Karpas-422 (cell line): ENCODE results near the gene RUBCNL. TPM values are rescaled to one million over a fixed set of nuclear protein-coding genes. Genes with fewer than 3 reads are reported as not detected.
A peak's percentile ranks its signal among the peaks of the same experiment; 100 is the strongest.

Experiments
- DNase-seq: peaks from one replicate; pipeline ENCODE4 v3.0.0-alpha.2; 2015
- H2AFZ ChIP-seq: fragments of 200-600 bp; sonication (generic); 2 replicates; pipeline ENCODE4 v1.6.1; 2014; ENCODE audit warnings: antibody characterized with exemption, low read length, mixed read lengths
- H3K27ac ChIP-seq: fragments of 200-600 bp; sonication (generic); 2 replicates; pipeline ENCODE4 v1.5.1; 2014; ENCODE audit warnings: mild to moderate bottlenecking, low read length, moderate library complexity
- H3K27me3 ChIP-seq: fragments of 200-600 bp; sonication (generic); 2 replicates; pipeline ENCODE4 v1.6.1; 2014; ENCODE audit warnings: low read length, mixed read lengths
- H3K36me3 ChIP-seq: fragments of 200-600 bp; sonication (generic); 2 replicates; pipeline ENCODE4 v1.6.1; 2014; ENCODE audit warnings: low read length, mixed read lengths; ENCODE audit not compliant: insufficient read depth
- H3K4me1 ChIP-seq: fragments of 200-600 bp; sonication (generic); 2 replicates; pipeline ENCODE4 v1.6.1; 2014; ENCODE audit warnings: mild to moderate bottlenecking, low read length, mixed read lengths
- H3K4me2 ChIP-seq: fragments of 200-600 bp; sonication (generic); 2 replicates; pipeline ENCODE4 v1.6.1; 2014; ENCODE audit warnings: low read length, low read depth, mild to moderate bottlenecking; ENCODE audit not compliant: poor library complexity, severe bottlenecking
- H3K4me3 ChIP-seq: fragments of 200-600 bp; sonication (generic); 2 replicates; pipeline ENCODE4 v1.5.1; 2014; ENCODE audit warnings: mild to moderate bottlenecking, antibody characterized with exemption, low read length, mixed read lengths
- H3K79me2 ChIP-seq: fragments of 200-600 bp; sonication (generic); 2 replicates; pipeline ENCODE4 v1.6.1; 2014; ENCODE audit warnings: mild to moderate bottlenecking, low read length, mixed read lengths
- H3K9ac ChIP-seq: fragments of 200-600 bp; sonication (generic); 2 replicates; pipeline ENCODE4 v1.6.0; 2014; ENCODE audit warnings: low read length
- H3K9me2 ChIP-seq: fragments of 200-600 bp; sonication (generic), shearing (Covaris generic); replicated peaks from 2 replicates; pipeline ENCODE4 v1.6.0; 2014; ENCODE audit warnings: mild to moderate bottlenecking, low read length, moderate library complexity; ENCODE audit not compliant: insufficient read depth
- H3K9me3 ChIP-seq: fragments of 300-700, 200-600 bp; sonication (generic); 2 replicates; pipeline ENCODE4 v1.6.1; 2014; ENCODE audit warnings: low read length, mixed read lengths
- H4K20me1 ChIP-seq: fragments of 200-600 bp; sonication (generic); 2 replicates; pipeline ENCODE4 v1.6.1; 2014; ENCODE audit warnings: mild to moderate bottlenecking, antibody characterized with exemption, low read length, low read depth; ENCODE audit not compliant: insufficient read depth
- total RNA-seq: library from RNA; depleted of rRNA; stranded (reverse); fragments of >200 nt; shearing (Covaris generic); gene quantifications from 2 replicates; pipeline ENCODE4 v1.2.3, GENCODE V29; 2014; ENCODE audit warnings: low replicate concordance

RUBCNL gene
- total RNA-seq, 1 experiment from 2014 or later: not detected

GRCh38 chr13:46329624-46330023 lies 57.4 kb downstream of the RUBCNL start:
- no peak overlapping the region for H3K4me3 ChIP-seq
- H3K4me1 ChIP-seq: peaks cover 4% of the 10 kb centered on the region; the same call in 1 of the 2 replicates
- DNase-seq: no peak
- H3K36me3 ChIP-seq: no peaks in the 10 kb centered on the region
- no peaks in the 10 kb centered on the region for H3K9me3 ChIP-seq
- H3K27me3 ChIP-seq: no peaks in the 10 kb centered on the region
- no peaks in the 10 kb centered on the region for H4K20me1 ChIP-seq
- no peak overlapping the region for H3K4me2 ChIP-seq
- H2AFZ ChIP-seq: no peak overlapping the region
- H3K9me2 ChIP-seq: no peaks in the 10 kb centered on the region
- H3K9ac ChIP-seq: no peak overlapping the region
- no peak overlapping the region for H3K27ac ChIP-seq
- no peaks in the 10 kb centered on the region for H3K79me2 ChIP-seq

- no peak overlapping the region for H3K4me2 ChIP-seq
- H3K27ac ChIP-seq: no peak overlapping the region
- H3K27me3 ChIP-seq: no peaks in the 10 kb centered on the region
- H4K20me1 ChIP-seq: no peaks in the 10 kb centered on the region
- H3K9me3 ChIP-seq: no peaks in the 10 kb centered on the region
- H3K4me3 ChIP-seq: no peak overlapping the region
- no peak overlapping the region for H3K9ac ChIP-seq
- H3K36me3 ChIP-seq: no peaks in the 10 kb centered on the region
- H3K79me2 ChIP-seq: no peaks in the 10 kb centered on the region
- H3K4me1 ChIP-seq: peaks cover 4% of the 10 kb centered on the region; the same call in 1 of the 2 replicates
- H2AFZ ChIP-seq: no peak overlapping the region
- H3K9me2 ChIP-seq: no peaks in the 10 kb centered on the region
- peak; percentile 42 for DNase-seq
These were observed 59.8 kb downstream of the RUBCNL start for GRCh38 chr13:46327246-46327645.

- no peak for DNase-seq
- H3K27ac ChIP-seq: no peak overlapping the region
- H3K9ac ChIP-seq: no peak overlapping the region
- no peak overlapping the region for H2AFZ ChIP-seq
- H3K36me3 ChIP-seq: no peaks in the 10 kb centered on the region
- no peak overlapping the region for H3K4me3 ChIP-seq
- no peaks in the 10 kb centered on the region for H4K20me1 ChIP-seq
- H3K27me3 ChIP-seq: no peaks in the 10 kb centered on the region
- peaks cover 4% of the 10 kb centered on the region; the same call in 1 of the 2 replicates for H3K4me1 ChIP-seq
- no peaks in the 10 kb centered on the region for H3K9me3 ChIP-seq
- H3K79me2 ChIP-seq: no peaks in the 10 kb centered on the region
- H3K9me2 ChIP-seq: no peaks in the 10 kb centered on the region
- no peak overlapping the region for H3K4me2 ChIP-seq
These were observed 62.1 kb downstream of the RUBCNL start for GRCh38 chr13:46324976-46325375.

- H3K4me2 ChIP-seq: peak overlapping the region; percentile 17
- no peaks in the 10 kb centered on the region for H3K36me3 ChIP-seq
- no peaks in the 10 kb centered on the region for H3K9me3 ChIP-seq
- H3K4me1 ChIP-seq: no peaks in the 10 kb centered on the region
- peak; percentile 83 for DNase-seq
- no peak overlapping the region for H3K9ac ChIP-seq
- H3K27ac ChIP-seq: no peak overlapping the region
- peak overlapping the region; percentile 57; the same call in 1 of the 2 replicates for H2AFZ ChIP-seq
- H3K27me3 ChIP-seq: no peaks in the 10 kb centered on the region
- H3K79me2 ChIP-seq: no peaks in the 10 kb centered on the region
- H3K9me2 ChIP-seq: no peaks in the 10 kb centered on the region
- H3K4me3 ChIP-seq: no peak overlapping the region
- no peaks in the 10 kb centered on the region for H4K20me1 ChIP-seq
These were observed 65.4 kb downstream of the RUBCNL start for GRCh38 chr13:46321494-46322225.

GRCh38 chr13:46320821-46321220 lies 66.2 kb downstream of the RUBCNL start:
- Histone ChIP-seq H3K9ac (no peak overlapping the region), H4K20me1 (no peaks in the 10 kb centered on the region), H3K9me2 (no peaks in the 10 kb centered on the region), H3K27me3 (no peaks in the 10 kb centered on the region), H3K9me3 (no peaks in the 10 kb centered on the region), H3K4me1 (no peaks in the 10 kb centered on the region), H3K79me2 (no peaks in the 10 kb centered on the region), H3K36me3 (no peaks in the 10 kb centered on the region), H3K27ac (no peak overlapping the region), H2AFZ (no peak overlapping the region), H3K4me3 (no peak overlapping the region), H3K4me2 (no peak overlapping the region)
- DNase-seq: no peak

- Histone ChIP-seq H3K27ac (no peak overlapping the region), H4K20me1 (no peaks in the 10 kb centered on the region), H3K4me1 (no peaks in the 10 kb centered on the region), H3K9me3 (no peaks in the 10 kb centered on the region), H3K27me3 (no peaks in the 10 kb centered on the region), H3K4me3 (no peak overlapping the region), H2AFZ (no peak overlapping the region), H3K4me2 (no peak overlapping the region), H3K9me2 (no peaks in the 10 kb centered on the region), H3K36me3 (no peaks in the 10 kb centered on the region), H3K79me2 (no peaks in the 10 kb centered on the region), H3K9ac (no peak overlapping the region)
- DNase-seq: no peak
These were observed 66.6 kb downstream of the RUBCNL start for GRCh38 chr13:46320406-46320805.

GRCh38 chr13:46318986-46319385 lies 68.1 kb downstream of the RUBCNL start:
- no peak overlapping the region for H2AFZ ChIP-seq
- DNase-seq: no peak
- no peaks in the 10 kb centered on the region for H4K20me1 ChIP-seq
- H3K9ac ChIP-seq: no peak overlapping the region
- no peaks in the 10 kb centered on the region for H3K4me1 ChIP-seq
- no peaks in the 10 kb centered on the region for H3K9me2 ChIP-seq
- H3K36me3 ChIP-seq: no peaks in the 10 kb centered on the region
- H3K27me3 ChIP-seq: no peaks in the 10 kb centered on the region
- H3K27ac ChIP-seq: no peak overlapping the region
- no peaks in the 10 kb centered on the region for H3K79me2 ChIP-seq
- H3K9me3 ChIP-seq: no peaks in the 10 kb centered on the region
- H3K4me2 ChIP-seq: no peak overlapping the region
- no peak overlapping the region for H3K4me3 ChIP-seq

GRCh38 chr13:46317120-46317519 lies 69.9 kb downstream of the RUBCNL start:
- no peak overlapping the region for H2AFZ ChIP-seq
- no peaks in the 10 kb centered on the region for H3K4me1 ChIP-seq
- no peak overlapping the region for H3K9ac ChIP-seq

More at GRCh38 chr13:46317120-46317519, 69.9 kb downstream of the RUBCNL start:
- no peak overlapping the region for H3K27ac ChIP-seq
- H3K79me2 ChIP-seq: no peaks in the 10 kb centered on the region
- H3K4me2 ChIP-seq: no peak overlapping the region
- no peaks in the 10 kb centered on the region for H3K9me2 ChIP-seq
- H3K9me3 ChIP-seq: no peaks in the 10 kb centered on the region
- no peaks in the 10 kb centered on the region for H3K36me3 ChIP-seq
- H3K27me3 ChIP-seq: no peaks in the 10 kb centered on the region
- no peak for DNase-seq
- no peaks in the 10 kb centered on the region for H4K20me1 ChIP-seq
- H3K4me3 ChIP-seq: no peak overlapping the region
